A673 (cell line): ENCODE results near the gene CAMK2G. TPM values are rescaled to one million over a fixed set of nuclear protein-coding genes. Genes with fewer than 3 reads are reported as not detected.

Experiments
- BruUV-seq: library from RNA; stranded (reverse); fragments of 400-500 nt; replicated peaks from 2 replicates; lab custom pipeline; 2021; lab: Mats Ljungman, UMichigan
- CTCF ChIA-PET: fragments of 300-600 bp; sonication (Branson Sonifier 250); formaldehyde crosslinking; loops from one replicate; lab custom pipeline; 2022; ENCODE audit warnings: antibody characterized with exemption; lab: Charles Lee
- POLR2A ChIA-PET: fragments of 300-600 bp; sonication (Branson Sonifier 250); formaldehyde crosslinking; loops from one replicate; lab custom pipeline; 2022; ENCODE audit warnings: antibody characterized with exemption; ENCODE audit not compliant: low non-redundant PET; lab: Charles Lee
- DNase-seq: peaks from one replicate; pipeline ENCODE4 v3.0.0-alpha.2; 2015; ENCODE audit warnings: low spot score
- H3K27ac ChIP-seq: fragments of 200-600 bp; sonication (generic); 2 replicates; pipeline ENCODE4 v1.5.1; 2016; ENCODE audit warnings: mixed run types, low read depth, mild to moderate bottlenecking, mixed read lengths, antibody characterized with exemption, low read length; ENCODE audit not compliant: poor library complexity, severe bottlenecking
- H3K27me3 ChIP-seq: fragments of 200-600 bp; sonication (generic); replicated peaks from 2 replicates; pipeline ENCODE4 v1.6.1; 2017; ENCODE audit warnings: mixed run types, low read depth, mild to moderate bottlenecking, mixed read lengths, antibody characterized with exemption, low read length; ENCODE audit not compliant: insufficient read depth, poor library complexity
- H3K36me3 ChIP-seq: fragments of 200-600 bp; sonication (generic); 2 replicates; pipeline ENCODE4 v1.6.1; 2016; ENCODE audit warnings: mixed run types, mild to moderate bottlenecking, mixed read lengths, antibody characterized with exemption, low read length; ENCODE audit not compliant: insufficient read depth, poor library complexity, severe bottlenecking
- H3K4me1 ChIP-seq: fragments of 200-600 bp; sonication (generic); 2 replicates; pipeline ENCODE4 v1.6.1; 2017; ENCODE audit warnings: mixed run types, mild to moderate bottlenecking, mixed read lengths, antibody characterized with exemption, low read length; ENCODE audit not compliant: insufficient read depth, poor library complexity, severe bottlenecking
- H3K4me3 ChIP-seq: fragments of 200-600 bp; sonication (generic); 2 replicates; pipeline ENCODE4 v1.5.1; 2016; ENCODE audit warnings: low read depth, mixed run types, mild to moderate bottlenecking, mixed read lengths, low read length; ENCODE audit not compliant: poor library complexity, severe bottlenecking
- H3K9me3 ChIP-seq: fragments of 200-600 bp; sonication (generic); 2 replicates; pipeline ENCODE4 v1.6.1; 2016; ENCODE audit warnings: mixed run types, low read depth, mild to moderate bottlenecking, mixed read lengths, antibody characterized with exemption, low read length; ENCODE audit not compliant: poor library complexity, severe bottlenecking
- EZH2 ChIP-seq: fragments of 200-600 bp; sonication (generic); IDR thresholded peaks from 2 replicates; pipeline ENCODE4 v1.6.1; 2017; ENCODE audit warnings: borderline replicate concordance, low read depth, mild to moderate bottlenecking, mixed read lengths, antibody characterized with exemption, low read length; ENCODE audit not compliant: poor library complexity, severe bottlenecking
- intact Hi-C: fragments of 100-400 bp; cut with micrococcal nuclease; formaldehyde crosslinking; loops from one replicate; pipeline ENCODE4 v1.10.0; 2022; ENCODE audit not compliant: unreplicated experiment
- total RNA-seq: library from RNA; stranded (reverse); gene quantifications from 2 replicates; pipeline ENCODE4 v1.2.3, GENCODE V29; 2021
- TF ChIP-seq, protein P1 (sequence below): fragments of 300-800, 200-600 bp; sonication (generic); conservative IDR thresholded peaks from 2 replicates; pipeline ENCODE4 v1.5.1; 2017; ENCODE audit warnings: low read depth, mild to moderate bottlenecking, antibody characterized with exemption, low read length, moderate library complexity, mixed read lengths

The CAMK2G gene
- total RNA-seq, 1 experiment from 2014 or later = 32.7 TPM

DNA sequence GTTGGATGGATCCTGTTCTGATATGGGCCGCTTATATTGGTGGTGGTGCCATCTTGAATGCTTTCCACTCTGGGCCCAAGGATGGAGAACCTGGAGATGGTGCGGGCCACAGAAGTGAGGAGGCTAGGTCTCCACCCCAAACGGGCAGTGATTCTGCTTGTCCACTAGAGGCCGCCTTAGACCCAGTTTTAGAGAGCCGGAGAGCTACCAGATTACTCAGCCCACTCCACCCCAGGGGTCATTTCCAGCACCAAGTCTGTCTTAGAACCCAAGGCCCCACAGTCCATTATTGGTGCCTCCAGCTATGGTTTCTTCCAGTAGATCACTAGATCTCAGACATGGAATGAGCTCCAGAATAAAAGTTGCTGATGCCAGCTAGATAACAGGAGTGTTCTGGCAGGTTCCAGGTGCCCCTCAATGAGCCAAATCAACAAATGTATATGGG lies 11.8 kb upstream of the CAMK2G start:
- no TSS peak for BruUV-seq
- ChIA-PET CTCF (interaction anchor here (0.6 to 2.9 kb wide), 10 partner anchors 20 to 240 kb away, joined by 3 to 29 read pairs (median 4); partner anchors contain the start of genes PLAU and VCL), POLR2A (no interaction called here)
- TF ChIP-seq, protein P1, sequence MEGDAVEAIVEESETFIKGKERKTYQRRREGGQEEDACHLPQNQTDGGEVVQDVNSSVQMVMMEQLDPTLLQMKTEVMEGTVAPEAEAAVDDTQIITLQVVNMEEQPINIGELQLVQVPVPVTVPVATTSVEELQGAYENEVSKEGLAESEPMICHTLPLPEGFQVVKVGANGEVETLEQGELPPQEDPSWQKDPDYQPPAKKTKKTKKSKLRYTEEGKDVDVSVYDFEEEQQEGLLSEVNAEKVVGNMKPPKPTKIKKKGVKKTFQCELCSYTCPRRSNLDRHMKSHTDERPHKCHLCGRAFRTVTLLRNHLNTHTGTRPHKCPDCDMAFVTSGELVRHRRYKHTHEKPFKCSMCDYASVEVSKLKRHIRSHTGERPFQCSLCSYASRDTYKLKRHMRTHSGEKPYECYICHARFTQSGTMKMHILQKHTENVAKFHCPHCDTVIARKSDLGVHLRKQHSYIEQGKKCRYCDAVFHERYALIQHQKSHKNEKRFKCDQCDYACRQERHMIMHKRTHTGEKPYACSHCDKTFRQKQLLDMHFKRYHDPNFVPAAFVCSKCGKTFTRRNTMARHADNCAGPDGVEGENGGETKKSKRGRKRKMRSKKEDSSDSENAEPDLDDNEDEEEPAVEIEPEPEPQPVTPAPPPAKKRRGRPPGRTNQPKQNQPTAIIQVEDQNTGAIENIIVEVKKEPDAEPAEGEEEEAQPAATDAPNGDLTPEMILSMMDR = peak; percentile 94
- no peak for TF ChIP-seq EZH2
- H3K4me1 ChIP-seq = peaks cover 38% of the 10 kb centered on the region
- H3K36me3 ChIP-seq = no peaks in the 10 kb centered on the region
- peak; percentile 85 for DNase-seq
- H3K27me3 ChIP-seq = no peaks in the 10 kb centered on the region
- no peak overlapping the region for H3K4me3 ChIP-seq
- H3K9me3 ChIP-seq = no peaks in the 10 kb centered on the region
- intact Hi-C loops = loop anchor here (1.0 to 5.0 kb wide), 4 partner anchors 54 to 351 kb away; no protein-coding TSS in a partner anchor
- no peak overlapping the region for H3K27ac ChIP-seq

DNA sequence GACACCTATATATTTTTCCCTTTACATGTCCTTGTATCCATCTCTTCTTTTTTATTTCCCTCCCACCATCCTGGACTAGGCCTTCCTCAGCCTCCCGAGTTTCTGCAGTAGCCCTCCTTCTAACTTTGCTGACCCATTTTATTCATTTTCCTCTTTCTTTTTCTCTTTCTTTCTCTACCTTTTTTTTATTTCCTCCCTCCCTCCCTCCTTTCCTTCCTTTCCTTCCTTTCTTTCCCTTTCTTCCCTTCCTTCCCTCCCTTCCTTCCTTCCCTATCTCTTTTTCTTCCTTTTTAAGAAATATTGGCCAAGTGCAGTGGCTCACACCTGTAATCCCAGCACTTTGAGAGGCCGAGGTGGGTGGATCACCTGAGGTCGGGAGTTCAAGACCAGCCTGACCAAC lies 9.7 kb upstream of the CAMK2G start:
- peaks cover 29% of the 10 kb centered on the region for H3K4me1 ChIP-seq
- intact Hi-C loops = no loop called here
- BruUV-seq = no TSS peak
- H3K27ac ChIP-seq = no peak overlapping the region
- no peaks in the 10 kb centered on the region for H3K9me3 ChIP-seq
- POLR2A ChIA-PET = no interaction called here
- H3K4me3 ChIP-seq = no peak overlapping the region
- CTCF ChIA-PET = no interaction called here
- TF ChIP-seq, protein P1 = no peak
- TF ChIP-seq EZH2 = no peak
- no peak for DNase-seq
- no peaks in the 10 kb centered on the region for H3K27me3 ChIP-seq
- H3K36me3 ChIP-seq = no peaks in the 10 kb centered on the region

DNA sequence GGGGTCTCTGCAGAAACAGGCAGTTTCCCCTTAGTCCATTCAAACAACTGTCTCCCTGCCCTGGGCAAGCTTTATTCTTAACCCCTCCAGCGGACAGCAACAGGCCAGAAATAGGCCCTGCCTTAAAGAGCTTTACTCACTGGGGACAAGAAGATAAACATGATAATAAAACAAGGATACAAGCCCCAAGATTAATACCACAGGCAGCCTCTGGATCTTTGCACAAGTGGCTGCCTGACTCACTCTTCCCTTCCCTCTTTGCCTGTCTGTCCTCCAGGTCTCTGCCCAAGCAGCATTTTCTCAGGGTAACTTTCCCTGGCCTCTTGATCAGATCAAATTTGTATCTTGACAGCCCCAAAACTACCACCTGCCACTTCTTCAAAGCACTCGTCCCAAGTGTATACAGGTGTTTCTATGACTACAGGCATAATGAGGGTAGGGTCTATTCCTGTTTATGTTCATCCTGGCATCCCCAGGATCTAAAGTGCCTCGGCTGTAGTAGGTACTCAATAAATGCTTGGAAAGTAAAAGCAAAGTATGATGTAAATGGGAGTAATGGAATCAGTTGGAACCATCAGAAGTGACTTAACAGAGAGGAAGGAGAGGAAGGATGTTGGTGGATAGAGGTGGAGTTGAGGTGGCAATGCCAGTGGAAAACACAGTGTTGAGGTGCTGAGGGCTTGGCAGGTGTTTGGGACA lies 7.0 kb upstream of the CAMK2G start:
- DNase-seq = no peak
- H3K36me3 ChIP-seq = no peaks in the 10 kb centered on the region
- H3K27me3 ChIP-seq = no peaks in the 10 kb centered on the region
- peaks cover 3% of the 10 kb centered on the region for H3K4me1 ChIP-seq
- H3K9me3 ChIP-seq = no peaks in the 10 kb centered on the region
- CTCF ChIA-PET = interaction anchor here (0.7 kb wide), 2 partner anchors 222 to 1270 kb away, joined by 5 to 9 read pairs; no protein-coding TSS in a partner anchor
- H3K27ac ChIP-seq = no peak overlapping the region
- intact Hi-C loops = no loop called here
- no TSS peak for BruUV-seq
- no peak overlapping the region for H3K4me3 ChIP-seq
- POLR2A ChIA-PET = interaction anchor here (0.5 kb wide), 1 partner anchor 301 kb away, joined by 4 read pairs; no protein-coding TSS in a partner anchor
- TF ChIP-seq, protein P1 = no peak
- TF ChIP-seq EZH2 = no peak
